Lower leg skin (tissue), 3 donors: Measurements from ENCODE around the gene TOP1.

Experiments used
- CTCF ChIP-seq, 3 donors: fragments of 450-650 bp; IDR thresholded peaks; one replicate each; pipeline ENCODE4 v1.5.1; 2016; ENCODE audit warnings: antibody characterized with exemption in 3 of 3, mild to moderate bottlenecking in 3 of 3, moderate library complexity in 2 of 3
- POLR2A ChIP-seq, 2 donors: fragments of 450-650 bp; IDR thresholded peaks; one replicate each; pipeline ENCODE4 v1.6.1; 2016 to 2017; ENCODE audit warnings: antibody characterized with exemption in 2 of 2, mild to moderate bottlenecking in 1 of 2, moderate library complexity in 1 of 2

DNA sequence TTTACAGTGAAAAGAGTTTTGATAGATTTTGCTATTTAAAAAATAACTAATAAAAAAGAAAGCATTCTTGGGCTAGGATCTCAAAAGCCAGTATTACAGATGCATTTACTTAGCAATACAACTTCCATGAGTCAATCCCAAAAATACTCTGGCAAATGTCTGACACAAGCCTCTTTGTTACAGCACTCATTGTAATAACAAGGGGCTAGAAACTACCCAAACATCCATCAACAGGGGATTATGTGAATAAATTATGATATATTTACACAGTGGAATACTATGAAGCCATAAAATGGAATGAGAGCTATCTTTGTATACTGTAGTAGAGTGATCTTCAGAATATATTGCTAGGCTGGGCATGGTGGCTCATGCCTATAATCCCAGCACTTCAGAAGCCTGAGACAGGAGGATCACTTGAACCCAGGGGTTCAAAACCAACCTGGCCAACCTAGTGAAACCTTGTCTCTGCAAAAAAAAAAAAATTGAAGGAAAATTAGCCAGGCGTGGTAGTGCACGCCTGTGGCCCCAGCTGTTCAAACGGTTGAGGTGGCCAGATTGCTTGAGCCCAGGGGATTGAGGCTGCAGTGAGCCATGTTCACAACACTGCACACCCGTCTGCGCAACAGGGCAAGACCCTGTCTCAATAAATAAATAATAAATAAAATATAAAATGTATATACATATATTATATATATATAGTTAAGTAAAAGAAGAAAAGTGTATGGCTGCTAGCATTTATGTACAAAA is 34.7 kb upstream of the TOP1 start:
- TF ChIP-seq CTCF (IDR thresholded peaks at IDR 0.05) (no peak), POLR2A (IDR thresholded peaks at IDR 0.05) (no peak)
